HepG2 (cell line): ENCODE data around the gene THRAP3. TPM values are rescaled to one million over a fixed set of nuclear protein-coding genes. Genes with fewer than 3 reads are reported as not detected.
A peak's percentile ranks its signal among the peaks of the same experiment; 100 is the strongest.

Experiments
- ATAC-seq: fragments of 200-7000 bp; cut with Tn5 transposase; 3 replicates; pipeline ENCODE4 v1.9.1; 2020; ENCODE audit warnings: mild to moderate bottlenecking, moderate library complexity
- BruUV-seq: library from RNA; stranded (reverse); fragments of 400-500 nt; replicated peaks from 2 replicates; lab custom pipeline; 2021; lab: Mats Ljungman, UMichigan
- CTCF ChIA-PET: fragments of 300-600 bp; formaldehyde crosslinking; extraction: SDS; loops from one replicate; lab custom pipeline; 2021; ENCODE audit warnings: low total read pairs, inconsistent platforms, low intra/inter-chr PET ratio; lab: Yijun Ruan, JAX
- POLR2A ChIA-PET: fragments of 350-600 bp; sonication (Branson Sonifier 250); formaldehyde crosslinking; loops from one replicate; lab custom pipeline; 2020; ENCODE audit warnings: antibody characterized with exemption, inconsistent platforms; lab: Yijun Ruan, JAX
- DNase-seq: peaks from one replicate; pipeline ENCODE4 v3.0.0-alpha.2; 2015; ENCODE audit warnings: low spot score
- FAIRE-seq: peaks from 3 replicates; lab custom pipeline; 2011; peaks lifted over from hg19 to GRCh38; lab: Jason Lieb, UNC
- H2AFZ ChIP-seq: one replicate; pipeline ENCODE4 v1.6.1; 2011; ENCODE audit warnings: low read length, inconsistent platforms
- H3K27ac ChIP-seq: fragments of 300-600 bp; 3 replicates; pipeline ENCODE4 v1.8.0; 2011; ENCODE audit warnings: mixed run types, mild to moderate bottlenecking, mixed read lengths, low read length, inconsistent platforms; ENCODE audit not compliant: insufficient read depth; ENCODE audit errors: extremely low read length
- H3K27me3 ChIP-seq, 2 experiments: fragments of 200-600 bp in 1 of 2; 2 replicates in 1 of 2; 3 replicates in 1 of 2; pipeline versions ENCODE4 v1.6.0 to v1.8.0; 2011; ENCODE audit warnings: low read length in 2 of 2, mild to moderate bottlenecking in 2 of 2, moderate library complexity in 2 of 2, inconsistent platforms in 1 of 2; ENCODE audit not compliant: insufficient read depth in 2 of 2, control insufficient read depth in 1 of 2
- H3K36me3 ChIP-seq, 2 experiments: fragments of 200-600 bp in 1 of 2; replicated peaks in 1 of 2; 2 replicates in 1 of 2; 3 replicates in 1 of 2; pipeline versions ENCODE4 v1.5.1 to v1.8.0; 2011; ENCODE audit warnings: low read length in 2 of 2, inconsistent platforms in 1 of 2; ENCODE audit not compliant: insufficient read depth in 2 of 2, control insufficient read depth in 1 of 2
- H3K4me1 ChIP-seq: 2 replicates; pipeline ENCODE4 v1.5.1; 2012; ENCODE audit warnings: low read length, inconsistent platforms; ENCODE audit not compliant: insufficient read depth
- H3K4me2 ChIP-seq: 2 replicates; pipeline ENCODE4 v1.6.0; 2011; ENCODE audit warnings: low read depth, low read length, inconsistent platforms
- H3K4me3 ChIP-seq, 3 experiments: fragments of 200-600 bp in 1 of 3; sonication (generic), shearing (Covaris generic) in 1 of 3; replicated peaks in 1 of 3; 2 replicates each; pipeline ENCODE4 v1.5.1; 2011 to 2016; ENCODE audit warnings: low read length in 3 of 3, inconsistent platforms in 2 of 3, low read depth in 2 of 3, mild to moderate bottlenecking in 2 of 3, control low read depth in 1 of 3, mixed read lengths in 1 of 3; ENCODE audit not compliant: insufficient read depth in 1 of 3
- H3K79me2 ChIP-seq: one replicate; pipeline ENCODE4 v1.6.1; 2011; ENCODE audit warnings: low read length, inconsistent platforms; ENCODE audit not compliant: insufficient read depth
- H3K9ac ChIP-seq: 2 replicates; pipeline ENCODE4 v1.6.0; 2011; ENCODE audit warnings: mild to moderate bottlenecking, low read depth, low read length, inconsistent platforms; ENCODE audit not compliant: insufficient read depth
- H3K9me3 ChIP-seq: 2 replicates; pipeline ENCODE4 v1.5.1; 2012; ENCODE audit warnings: mild to moderate bottlenecking, low read length
- H4K20me1 ChIP-seq: 2 replicates; pipeline ENCODE4 v1.6.0; 2011; ENCODE audit warnings: inconsistent platforms, mild to moderate bottlenecking, low read length, moderate library complexity; ENCODE audit not compliant: insufficient read depth
- ARID5B ChIP-seq: IDR thresholded peaks from 2 replicates; pipeline ENCODE4 v1.4.0; 2020; ENCODE audit warnings: mild to moderate bottlenecking, missing genetic modification reagents
- CEBPZ ChIP-seq: IDR thresholded peaks from 2 replicates; pipeline ENCODE4 v1.6.1; 2012; ENCODE audit warnings: low read length, improper control_type of control experiment
- GMEB1 ChIP-seq: sonication (generic); formaldehyde crosslinking; IDR thresholded peaks from 2 replicates; pipeline ENCODE4 v1.5.1; 2020; ENCODE audit warnings: missing genetic modification reagents, mild to moderate bottlenecking, borderline replicate concordance
- PATZ1 ChIP-seq: sonication (generic); formaldehyde crosslinking; IDR thresholded peaks from 2 replicates; pipeline ENCODE4 v1.4.0; 2020; ENCODE audit warnings: missing genetic modification reagents
- SAP130 ChIP-seq: IDR thresholded peaks from 2 replicates; pipeline ENCODE4 v1.6.1; 2016; ENCODE audit warnings: low read depth
- STAG1 ChIP-seq: sonication (generic); formaldehyde crosslinking; IDR thresholded peaks from 2 replicates; pipeline ENCODE4 v1.4.0; 2020; ENCODE audit warnings: missing genetic modification reagents
- THAP11 ChIP-seq: IDR thresholded peaks from 2 replicates; pipeline ENCODE4 v1.6.1; 2016; ENCODE audit warnings: missing biosample characterization, missing genetic modification reagents
- ZGPAT ChIP-seq: IDR thresholded peaks from 2 replicates; pipeline ENCODE4 v1.6.1; 2016; ENCODE audit warnings: mild to moderate bottlenecking
- WGBS: methylation state at CpG from one replicate; pipeline ENCODE4 v1.1.6; 2017; ENCODE audit warnings: low lambda C conversion rate; 5-methylcytosine and 5-hydroxymethylcytosine counted together
- in situ Hi-C: cut with HindIII; loops from 2 replicates; pipeline ENCODE4 v1.10.0; 2017; ENCODE audit warnings: low pct_unique_long_range_greater_than_20kb; ENCODE audit not compliant: extremely low pct_ligation_motif_present
- intact Hi-C: fragments of 100-400 bp; cut with micrococcal nuclease; formaldehyde crosslinking; loops from one replicate; pipeline ENCODE4 v1.10.0; 2022; ENCODE audit not compliant: unreplicated experiment
- polyA plus RNA-seq, 8 experiments: library from polyadenylated mRNA; depleted of rRNA in 3 of 8; stranded (reverse) in 7 of 8; unstranded in 1 of 8; fragments of >200 nt; fragmentation: Illumina TruSeq in 4 of 8; extraction: Trizol in 4 of 8; gene quantifications; 2 replicates each; pipeline versions ENCODE4 v1.2.1 to v1.2.3, GENCODE V29; 2011 to 2016; ENCODE audit warnings: low read depth in 4 of 8, missing spikeins in 1 of 8, mixed read lengths in 1 of 8; ENCODE audit not compliant: insufficient read depth in 1 of 8
- total RNA-seq, 5 experiments: library from RNA; depleted of rRNA; stranded (reverse); fragments of >200 nt; fragmentation: Illumina TruSeq; extraction: Trizol; gene quantifications; 2 replicates each; pipeline ENCODE4 v1.2.3, GENCODE V29; 2016; ENCODE audit warnings: low read depth in 1 of 5

Gene THRAP3
- total and polyA plus RNA-seq, 2 of the 13 experiments (the other 11 are each of a cell fraction or from before 2014, with no cell fraction given): 45.0 to 92.6 TPM

- Histone ChIP-seq H3K4me3 (no peak overlapping the region), H3K36me3 (peaks cover 24 to 84% of the 10 kb centered on the region in 2 experiments), H2AFZ (no peak overlapping the region), H3K4me1 (no peaks in the 10 kb centered on the region; the same call in 1 of the 2 replicates), H3K79me2 (peaks cover 16% of the 10 kb centered on the region), H3K27ac (no peak overlapping the region), H3K9ac (no peak overlapping the region), H3K9me3 (no peaks in the 10 kb centered on the region), H3K4me2 (no peak overlapping the region), H3K27me3 (no peaks in the 10 kb centered on the region), H4K20me1 (no peaks in the 10 kb centered on the region)
- intact Hi-C loops: loop anchor here (1.0 to 5.0 kb wide), 5 partner anchors 16 to 188 kb away; partner anchors contain the start of genes THRAP3 and TRAPPC3
- ChIA-PET POLR2A (interaction anchor here (0.6 to 1.4 kb wide), 7 partner anchors 16 to 135 kb away, joined by 3 to 9 read pairs (median 4); partner anchors contain the start of gene THRAP3), CTCF (interaction anchor here (0.9 to 2.1 kb wide), 4 partner anchors 17 to 186 kb away, joined by 3 to 18 read pairs (median 6); partner anchors contain the start of gene TRAPPC3)
- peak; percentile 84 for ATAC-seq
- DNase-seq: peak; percentile 86
- FAIRE-seq: no peak
- WGBS: 52% methylated on average over 7 of the region's 7 CpGs
- no TSS peak for BruUV-seq
- in situ Hi-C loops: loop anchor here (5.0 kb wide), 1 partner anchor 133 kb away; no protein-coding TSS in a partner anchor
- TF ChIP-seq THAP11: peak; percentile 71
- no peak for TF ChIP-seq CEBPZ
- 0 out of 2 replicates have a peak, but pooled peaks have one; percentile 11 for TF ChIP-seq ARID5B (CRISPR knock-in tag)
- 0 out of 2 replicates have a peak, but pooled peaks have one; percentile 23 for TF ChIP-seq PATZ1 (CRISPR knock-in tag)
- TF ChIP-seq GMEB1: peak; percentile 46; the same call in 1 of the 2 replicates
- TF ChIP-seq STAG1: peak; percentile 83
- TF ChIP-seq SAP130 (CRISPR knock-in tag): peak; percentile 43; the same call in 1 of the 2 replicates
- TF ChIP-seq ZGPAT (CRISPR knock-in tag): 0 out of 2 replicates have a peak, but pooled peaks have one; percentile 17
These were observed 61.3 kb downstream of the THRAP3 start for GRCh38 chr1:36285443-36286101.
